Right atrium auricular region (tissue), 2 donors: ENCODE results near the gene THOC7. TPM values are rescaled to one million over a fixed set of nuclear protein-coding genes. Genes with fewer than 3 reads are reported as not detected.

Experiments
- DNase-seq: peaks from one replicate; pipeline ENCODE4 v3.0.0-alpha.2; 2019; ENCODE audit warnings: low spot score
- H3K27ac ChIP-seq, 2 donors: fragments of 200-600 bp; sonication (generic); 1 replicate in 1 of 2; 2 replicates in 1 of 2; pipeline ENCODE4 v1.5.1; 2016 to 2019
- H3K27me3 ChIP-seq, 2 donors: fragments of 200-600 bp; sonication (generic); one replicate each; pipeline versions ENCODE4 v1.5.1 to v1.6.0; 2017 to 2019
- H3K36me3 ChIP-seq: fragments of 200-600 bp; sonication (generic); one replicate; pipeline ENCODE4 v1.5.1; 2016
- H3K4me1 ChIP-seq, 2 donors: fragments of 200-600 bp; sonication (generic); one replicate each; pipeline versions ENCODE4 v1.5.1 to v1.6.0; 2017 to 2019
- H3K4me3 ChIP-seq, 2 donors: fragments of 200-600 bp; sonication (generic); 1 replicate in 1 of 2; 2 replicates in 1 of 2; pipeline ENCODE4 v1.5.1; 2017 to 2019; ENCODE audit warnings: mild to moderate bottlenecking in 1 of 2, moderate library complexity in 1 of 2
- H3K9me3 ChIP-seq, 2 donors: fragments of 200-600 bp; sonication (generic); one replicate each; pipeline ENCODE4 v1.5.1; 2019
- total RNA-seq, 2 donors: library from RNA; depleted of rRNA; stranded (reverse); fragments of >200 nt; gene quantifications; one replicate each; pipeline ENCODE4 v1.1.0, GENCODE V29; 2016
- TF ChIP-seq, protein P1 (sequence below), 2 donors: fragments of 200-600 bp; sonication (generic); IDR thresholded peaks; one replicate each; pipeline ENCODE4 v1.5.1; 2019; ENCODE audit warnings: antibody characterized with exemption in 2 of 2

Gene THOC7
- total RNA-seq, 2 donors from 2014 or later = 55.1 to 63.6 TPM

DNA sequence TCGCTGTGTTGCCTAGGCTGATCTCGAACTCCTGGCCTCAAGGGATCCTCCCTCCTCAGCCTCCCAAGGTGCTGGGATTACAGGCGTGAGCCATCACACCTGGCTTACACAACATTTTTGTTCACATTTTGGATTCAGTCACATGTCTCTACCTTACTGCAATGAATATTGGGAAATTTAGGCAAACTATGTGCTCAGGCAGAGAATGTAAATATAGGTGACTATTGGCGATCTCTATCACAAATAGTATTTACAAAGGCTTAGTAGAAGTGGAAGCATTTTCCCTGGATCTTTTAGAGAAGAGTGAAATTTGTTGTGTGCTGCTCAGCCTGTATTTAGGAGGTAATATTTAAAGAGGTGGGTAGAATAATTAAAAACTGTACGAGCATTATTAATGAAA, 27.9 kb upstream of the THOC7 start:
- Histone ChIP-seq H3K9me3 (no peaks in the 10 kb centered on the region), H3K4me3 (no peak overlapping the region), H3K36me3 (no peaks in the 10 kb centered on the region), H3K27ac (no peak overlapping the region), H3K4me1 (peaks cover 0 to 19% of the 10 kb centered on the region in 2 donors), H3K27me3 (no peaks in the 10 kb centered on the region)
- DNase-seq = no peak
- TF ChIP-seq, protein P1, sequence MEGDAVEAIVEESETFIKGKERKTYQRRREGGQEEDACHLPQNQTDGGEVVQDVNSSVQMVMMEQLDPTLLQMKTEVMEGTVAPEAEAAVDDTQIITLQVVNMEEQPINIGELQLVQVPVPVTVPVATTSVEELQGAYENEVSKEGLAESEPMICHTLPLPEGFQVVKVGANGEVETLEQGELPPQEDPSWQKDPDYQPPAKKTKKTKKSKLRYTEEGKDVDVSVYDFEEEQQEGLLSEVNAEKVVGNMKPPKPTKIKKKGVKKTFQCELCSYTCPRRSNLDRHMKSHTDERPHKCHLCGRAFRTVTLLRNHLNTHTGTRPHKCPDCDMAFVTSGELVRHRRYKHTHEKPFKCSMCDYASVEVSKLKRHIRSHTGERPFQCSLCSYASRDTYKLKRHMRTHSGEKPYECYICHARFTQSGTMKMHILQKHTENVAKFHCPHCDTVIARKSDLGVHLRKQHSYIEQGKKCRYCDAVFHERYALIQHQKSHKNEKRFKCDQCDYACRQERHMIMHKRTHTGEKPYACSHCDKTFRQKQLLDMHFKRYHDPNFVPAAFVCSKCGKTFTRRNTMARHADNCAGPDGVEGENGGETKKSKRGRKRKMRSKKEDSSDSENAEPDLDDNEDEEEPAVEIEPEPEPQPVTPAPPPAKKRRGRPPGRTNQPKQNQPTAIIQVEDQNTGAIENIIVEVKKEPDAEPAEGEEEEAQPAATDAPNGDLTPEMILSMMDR (IDR thresholded peaks at IDR 0.05) = no peak

- Histone ChIP-seq H3K36me3 (no peaks in the 10 kb centered on the region), H3K9me3 (no peaks in the 10 kb centered on the region), H3K27ac (no peak overlapping the region), H3K4me3 (no peak overlapping the region), H3K4me1 (peaks cover 0 to 12% of the 10 kb centered on the region in 2 donors), H3K27me3 (no peaks in the 10 kb centered on the region)
- TF ChIP-seq, protein P1 (IDR thresholded peaks at IDR 0.05) = no peak
- no peak for DNase-seq
Measured at GRCh38 chr3:63886858-63887257, 23.3 kb upstream of the THOC7 start.

DNA sequence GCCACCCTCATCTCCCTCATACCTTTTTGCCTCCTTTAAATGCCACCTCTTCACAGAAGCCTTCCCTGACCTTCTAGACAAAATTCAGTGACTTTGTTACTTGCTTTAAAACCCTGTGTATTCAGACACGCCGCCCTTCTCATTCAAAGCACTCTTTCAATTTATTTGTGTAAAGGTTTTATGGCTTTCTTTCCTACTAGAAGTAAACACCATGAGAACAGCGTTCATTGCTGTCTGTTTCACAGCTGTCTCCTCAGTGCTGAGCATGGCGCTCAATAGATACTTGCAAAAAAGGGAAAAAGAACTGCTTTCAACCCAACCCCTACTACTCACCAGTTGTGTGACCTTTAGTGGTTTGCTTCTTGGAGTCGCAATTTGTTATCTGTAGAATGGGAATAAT, 17.0 kb upstream of the THOC7 start:
- H3K36me3 ChIP-seq = no peaks in the 10 kb centered on the region
- H3K27ac ChIP-seq = no peak overlapping the region
- H3K4me3 ChIP-seq = no peak overlapping the region
- H3K27me3 ChIP-seq = no peaks in the 10 kb centered on the region
- TF ChIP-seq, protein P1 (IDR thresholded peaks at IDR 0.05) = no peak
- no peaks in the 10 kb centered on the region for H3K9me3 ChIP-seq
- no peak for DNase-seq
- H3K4me1 ChIP-seq = peaks cover 0 to 21% of the 10 kb centered on the region in 2 donors

GRCh38 chr3:63878394-63879060, 14.9 kb upstream of the THOC7 start:
- Histone ChIP-seq H3K4me1 (peaks cover 0 to 21% of the 10 kb centered on the region in 2 donors), H3K4me3 (no peak overlapping the region), H3K27ac (no peak overlapping the region), H3K9me3 (no peaks in the 10 kb centered on the region), H3K27me3 (no peaks in the 10 kb centered on the region), H3K36me3 (no peaks in the 10 kb centered on the region)
- TF ChIP-seq, protein P1 (IDR thresholded peaks at IDR 0.05) = no peak
- no peak for DNase-seq

DNA sequence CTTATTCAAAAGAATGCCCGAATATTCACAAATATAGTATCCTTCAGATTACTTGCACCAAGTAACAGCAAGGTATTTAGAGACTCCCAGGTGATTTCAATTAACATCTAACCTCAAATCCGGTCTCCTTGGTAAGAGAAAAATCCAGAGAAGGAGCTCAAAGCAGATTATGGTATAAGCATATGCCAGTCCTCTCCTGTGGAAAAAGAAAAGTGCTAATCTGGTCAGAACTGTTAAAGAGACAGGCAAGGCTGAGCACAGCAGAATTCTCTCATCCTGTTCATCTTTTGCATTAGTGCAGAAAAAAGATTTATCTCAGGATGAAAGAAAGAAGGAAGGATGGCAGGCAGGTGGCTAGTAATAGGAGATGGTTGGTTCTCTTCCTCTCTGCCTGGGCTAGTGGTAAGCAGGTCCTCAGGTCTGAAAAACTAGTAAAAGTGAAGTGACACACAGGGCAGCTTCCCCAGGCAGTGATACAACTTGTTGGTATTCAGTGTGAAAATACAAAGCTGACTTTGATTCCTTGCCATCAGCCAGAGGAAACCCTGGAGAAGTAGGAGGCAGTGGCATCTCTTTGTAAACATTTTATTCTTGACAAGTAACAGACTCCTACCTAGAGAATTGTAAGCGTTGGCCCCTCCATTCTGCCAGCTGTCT, 14.3 kb upstream of the THOC7 start:
- Histone ChIP-seq H3K36me3 (no peaks in the 10 kb centered on the region), H3K27ac (no peak overlapping the region), H3K27me3 (no peaks in the 10 kb centered on the region), H3K4me1 (peaks cover 0 to 21% of the 10 kb centered on the region in 2 donors), H3K9me3 (no peaks in the 10 kb centered on the region), H3K4me3 (no peak overlapping the region)
- TF ChIP-seq, protein P1 (IDR thresholded peaks at IDR 0.05) = no peak
- DNase-seq = no peak
